GM21576 (cell line): ENCODE results near the gene CARF.

Source experiments
- ATAC-seq: cut with Tn5 transposase; IDR thresholded peaks from one replicate; pipeline ENCODE4 v1.9.1; 2021; ENCODE audit warnings: mild to moderate bottlenecking, moderate library complexity; ENCODE audit not compliant: unreplicated experiment

Gene CARF

GRCh38 chr2:203018181-203018580 lies 106.1 kb downstream of the CARF start:
- no peak for ATAC-seq

GRCh38 chr2:203019142-203019541 lies 107.1 kb downstream of the CARF start:
- ATAC-seq = no peak

GRCh38 chr2:203021991-203022390 lies 109.9 kb downstream of the CARF start:
- ATAC-seq = no peak

GRCh38 chr2:203022751-203023150 lies 110.7 kb downstream of the CARF start:
- ATAC-seq = no peak

GRCh38 chr2:203025592-203025991 lies 113.5 kb downstream of the CARF start:
- ATAC-seq = no peak

- no peak for ATAC-seq
These were observed 118.5 kb downstream of the CARF start for GRCh38 chr2:203030545-203030944.

- no peak for ATAC-seq
These were observed 118.9 kb downstream of the CARF start for GRCh38 chr2:203030991-203031390.

GRCh38 chr2:203033395-203033794 lies 121.3 kb downstream of the CARF start:
- no peak for ATAC-seq

GRCh38 chr2:203035879-203036470 lies 123.9 kb downstream of the CARF start:
- no peak for ATAC-seq
